Melanocyte of skin (primary cell): ENCODE results near the gene JTB. TPM values are rescaled to one million over a fixed set of nuclear protein-coding genes. Genes with fewer than 3 reads are reported as not detected.

ENCODE experiments used
- small RNA-seq, 2 donors: library from RNA; depleted of rRNA; stranded (forward); fragments of <200 nt; gene quantifications; one replicate each; pipeline ENCODE3, GENCODE V24; 2012
- total RNA-seq, 2 donors: library from RNA; depleted of rRNA; stranded (reverse); fragments of >200 nt; gene quantifications; 2 replicates each; pipeline ENCODE4 v1.2.3, GENCODE V29; 2012

The JTB gene
- 100 to 1,000 TPM in 1 of 2 donors, 10 to 100 TPM in 1; 91.9 to 126 TPM for total RNA-seq

DNA sequence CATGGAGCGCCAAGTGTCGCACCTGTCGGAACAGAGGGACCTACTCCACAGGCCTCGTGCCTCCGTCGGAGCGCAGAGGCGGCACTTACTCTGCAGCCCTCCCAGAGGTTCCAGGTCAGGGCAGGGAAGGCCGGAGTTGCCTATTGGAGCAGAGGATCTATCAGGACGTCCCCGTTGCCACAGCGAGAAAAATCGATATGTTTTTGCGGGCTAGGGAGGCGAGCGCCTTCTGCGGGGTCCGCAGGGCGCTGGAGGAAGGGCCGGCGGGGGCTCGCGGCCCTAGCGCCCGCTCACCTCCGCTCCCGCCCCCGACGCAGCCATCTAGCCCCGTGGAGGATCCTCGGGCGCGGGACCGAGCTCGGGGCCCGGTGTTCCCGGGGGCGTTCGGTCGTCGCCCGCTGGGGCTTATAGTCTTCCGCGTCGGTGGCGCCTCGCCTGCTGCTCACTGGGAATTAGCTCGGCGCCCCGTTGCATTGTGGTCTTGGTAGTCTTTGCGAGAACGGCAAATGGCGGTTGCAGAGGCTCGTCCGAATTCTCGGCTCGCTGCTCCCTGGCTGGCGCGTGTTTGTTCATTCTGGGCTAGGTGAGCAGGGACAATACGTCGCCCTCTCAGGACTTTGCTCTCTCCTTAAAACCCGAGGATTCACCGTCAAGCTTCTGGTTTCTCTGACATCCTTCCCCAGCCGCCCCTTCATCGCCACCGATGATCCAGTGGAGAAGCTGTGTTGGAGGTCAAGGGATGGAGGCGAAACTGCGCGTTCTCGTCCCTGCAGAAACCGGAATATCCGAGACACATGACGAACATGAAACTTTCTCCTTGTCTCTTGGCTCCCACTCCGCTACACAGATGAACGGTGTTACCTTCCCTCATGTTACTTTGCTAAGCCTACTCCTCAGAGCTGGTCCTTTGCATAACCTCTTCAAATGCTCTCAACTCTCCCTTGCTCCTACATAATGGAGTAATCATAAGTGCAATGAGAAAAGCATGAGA lies at the start of gene JTB:
JTB (minus strand) TSS at position 425 of the 991 bp plus-strand sequence; CDS start at position 3, 422 bp downstream.

DNA sequence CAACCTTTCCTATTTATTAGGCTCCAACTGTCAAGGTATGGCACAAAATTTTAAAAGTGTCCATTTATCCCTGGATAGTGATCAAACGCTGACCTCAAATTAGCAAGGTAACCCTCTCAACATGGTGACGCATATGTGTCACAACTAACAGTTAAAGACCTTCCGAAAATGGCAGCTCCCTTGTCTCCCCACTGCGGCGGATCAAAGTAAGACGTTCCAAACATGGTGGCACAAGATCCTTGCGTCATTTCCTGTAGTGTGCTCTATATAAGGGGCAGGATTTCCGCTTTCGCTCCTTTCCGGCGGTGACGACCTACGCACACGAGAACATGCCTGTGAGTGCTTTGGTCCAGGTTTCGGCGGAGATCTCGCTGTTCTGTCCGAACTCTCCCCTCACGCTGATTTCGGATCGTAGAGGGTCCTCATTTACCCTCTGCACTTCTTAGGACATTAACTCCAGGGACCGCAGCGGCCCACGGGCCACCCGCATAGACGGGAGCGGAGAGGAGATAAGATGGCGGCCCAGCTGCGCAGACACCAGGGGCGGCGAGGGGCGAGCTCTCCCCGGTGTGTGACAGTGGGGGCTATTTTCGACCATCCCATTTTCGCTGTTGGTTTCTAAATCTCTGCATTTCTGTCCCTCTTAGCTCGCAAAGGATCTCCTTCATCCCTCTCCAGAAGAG lies 13.1 kb upstream of the JTB start, which contains the start of gene RPS27:
RPS27 (plus strand) TSS at position 295 of the 683 bp plus-strand sequence; CDS start at position 330, 35 bp downstream.

DNA sequence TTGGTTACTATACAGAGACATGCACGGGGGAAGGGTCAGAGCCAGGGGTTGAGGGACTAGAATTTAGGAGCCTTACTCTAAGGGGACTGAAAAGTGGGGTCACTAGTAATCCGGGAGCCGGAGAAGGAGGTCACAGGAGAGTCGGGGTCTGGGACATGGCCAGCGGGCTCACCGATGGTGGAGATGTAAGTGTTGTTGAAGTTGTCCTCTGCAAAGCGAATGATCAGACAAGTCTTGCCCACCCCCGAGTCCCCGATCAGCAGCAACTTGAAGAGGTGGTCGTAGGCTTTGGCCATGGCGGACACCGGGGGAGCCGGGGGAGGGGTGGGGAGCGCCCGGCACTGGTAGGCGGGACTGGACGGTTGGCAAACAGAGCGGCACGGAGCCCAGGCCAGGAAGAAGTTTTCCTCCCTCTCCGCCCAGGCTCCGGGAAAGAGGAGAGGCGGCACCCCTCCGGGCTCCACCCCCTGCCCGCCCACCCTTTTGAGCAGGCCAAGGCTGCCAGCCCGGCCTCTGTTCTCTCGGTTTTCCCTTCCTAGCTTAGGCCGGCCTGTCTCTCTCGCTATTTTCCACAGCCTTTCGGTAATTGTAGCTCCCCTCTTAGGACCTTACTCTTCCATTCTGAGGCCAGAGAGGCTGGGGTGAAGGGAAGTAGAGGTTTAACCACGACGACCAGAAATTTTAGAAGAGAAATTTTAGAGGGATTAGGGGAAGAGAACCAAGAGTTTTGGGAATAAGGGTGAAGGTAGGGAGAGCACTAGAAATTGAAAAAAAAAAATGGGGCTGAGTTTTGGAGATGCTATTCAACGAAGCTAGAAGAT lies 8.7 kb upstream of the JTB start, which contains the start of gene RAB13:
RAB13 (minus strand) TSS at position 399 of the 821 bp plus-strand sequence; CDS start at position 296, 103 bp downstream.

GRCh38 chr1:153967107-153967999 lies 10.1 kb downstream of the JTB start, which contains the start of gene CREB3L4:
Gene CREB3L4, plus strand, starts transcription at chr1:153967902. Its CDS starts 624 bp downstream, at chr1:153968526.

GRCh38 chr1:153963030-153963849 lies 14.2 kb downstream of the JTB start, which contains the start of gene SLC39A1:
Gene SLC39A1, minus strand, starts transcription at chr1:153963537. Its CDS starts 822 bp downstream, at chr1:153962715.

GRCh38 chr1:153958111-153958960 lies 19.1 kb downstream of the JTB start, which contains the start of gene CRTC2:
Gene CRTC2, minus strand, starts transcription at chr1:153958612. Its CDS starts 115 bp downstream, at chr1:153958497.

DNA sequence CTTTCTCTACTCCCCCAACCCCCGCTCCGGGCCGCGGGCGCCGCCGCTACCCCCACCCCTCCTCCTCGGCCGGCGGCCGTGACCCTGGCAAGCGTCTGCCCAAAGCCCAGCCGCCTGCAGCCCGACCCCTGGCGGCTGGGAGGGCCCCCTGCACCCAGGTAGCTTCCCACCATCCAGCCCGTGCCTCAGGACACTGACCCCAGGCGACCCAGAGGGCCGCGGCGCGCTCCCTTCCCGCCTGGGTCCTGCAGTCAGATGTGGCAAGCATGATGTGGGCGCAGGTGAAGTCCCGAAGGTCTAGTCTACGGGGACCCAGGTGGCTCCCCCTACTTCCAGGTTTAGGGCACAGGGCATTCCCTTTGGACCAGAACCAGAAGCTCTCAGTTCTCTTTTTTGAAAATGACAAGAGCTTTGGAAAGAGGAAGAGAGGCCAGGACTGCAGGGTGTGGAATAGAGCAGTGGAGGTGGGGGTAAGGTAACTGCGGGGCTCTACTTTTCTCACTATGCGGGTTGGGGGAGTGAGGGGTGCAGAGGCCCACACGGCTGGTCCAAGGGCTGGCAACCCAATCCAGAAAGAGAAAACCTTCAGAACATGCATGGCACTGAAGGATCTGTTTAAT lies 30.7 kb downstream of the JTB start, which contains the start of gene DENND4B:
DENND4B (minus strand) TSS at position 97 of the 620 bp plus-strand sequence. CDS start 2,344 bp downstream, outside the sequence.

Small RNA genes within 50 kb of the gene (small RNA-seq; reads per million reads assigned to genes)
- gene MIR6737: 0 to 0.06 reads per million in 2 donors

Other genes starting within 250 kb of the JTB start
- 10 to 100 TPM; 41.0 to 44.0 TPM for gene INTS3, start 249.6 kb downstream of the JTB start, total RNA-seq
- 10 to 100 TPM; 27.2 to 59.3 TPM for gene SLC27A3, start 202.3 kb downstream of the JTB start, total RNA-seq
- 10 to 100 TPM; 12.7 TPM for gene GATAD2B, start 54.7 kb downstream of the JTB start, total RNA-seq
- gene DENND4B, start 31.0 kb downstream of the JTB start, total RNA-seq: 10 to 100 TPM; 24.6 to 29.9 TPM
- gene CRTC2, start 19.1 kb downstream of the JTB start, total RNA-seq: 1 to 10 TPM; 7.9 to 9.0 TPM
- 100 to 1,000 TPM in 1 of 2 donors, 10 to 100 TPM in 1; 83.6 to 107 TPM for gene SLC39A1, start 14.1 kb downstream of the JTB start, total RNA-seq
- gene CREB3L4, start 9.8 kb downstream of the JTB start, total RNA-seq: 1 to 10 TPM; 4.5 to 7.0 TPM
- 10 to 100 TPM; 42.3 to 42.7 TPM for gene RAB13, start 8.7 kb upstream of the JTB start, total RNA-seq
- 1,000 to 10,000 TPM in 1 of 2 donors, 100 to 1,000 TPM in 1; 738 to 1,166 TPM for gene RPS27, start 13.1 kb upstream of the JTB start, total RNA-seq
- gene NUP210L, start 177.4 kb upstream of the JTB start, total RNA-seq: under 1 TPM; under 0.01 TPM
- 100 to 1,000 TPM; 413 to 623 TPM for gene TPM3, start 214.4 kb upstream of the JTB start, total RNA-seq
- gene CFAP141, start 228.7 kb upstream of the JTB start, total RNA-seq: not detected
- 10 to 100 TPM; 93.6 to 94.3 TPM for gene UBAP2L, start 243.3 kb upstream of the JTB start, total RNA-seq